NCI-H510A (cell line): ENCODE measurements around the gene PDPR.
"Not testable (repeated sequence)": the region's sequence is repeated elsewhere in the genome, so short reads cannot be mapped to it uniquely, and the experiment has no call there.

ENCODE experiments used
- DNase-seq: peaks from one replicate; lab custom pipeline; 2025; lab: John Stamatoyannopoulos, UW

The PDPR gene

GRCh38 chr16:70128844-70129243, 14.7 kb downstream of the PDPR start:
- DNase-seq = not testable (repeated sequence)

- not testable (repeated sequence) for DNase-seq
Observed at GRCh38 chr16:70135796-70136195, 21.7 kb downstream of the PDPR start.

GRCh38 chr16:70136595-70136994, 22.5 kb downstream of the PDPR start:
- DNase-seq = not testable (repeated sequence)

GRCh38 chr16:70142739-70143138, 28.6 kb downstream of the PDPR start:
- not testable (repeated sequence) for DNase-seq

- DNase-seq = not testable (repeated sequence)
Observed at GRCh38 chr16:70143231-70143895, 29.2 kb downstream of the PDPR start.

- not testable (repeated sequence) for DNase-seq
Observed at GRCh38 chr16:70147853-70148252, 33.7 kb downstream of the PDPR start.

GRCh38 chr16:70148453-70148852, 34.3 kb downstream of the PDPR start:
- DNase-seq = not testable (repeated sequence)

GRCh38 chr16:70149296-70149695, 35.2 kb downstream of the PDPR start:
- DNase-seq = not testable (repeated sequence)

- DNase-seq = peak; percentile 69
Observed at GRCh38 chr16:70151391-70151790, 37.3 kb downstream of the PDPR start.

GRCh38 chr16:70151941-70152509, 37.9 kb downstream of the PDPR start:
- no peak for DNase-seq

- DNase-seq = no peak
Observed at GRCh38 chr16:70152578-70153302, 38.6 kb downstream of the PDPR start.

GRCh38 chr16:70154736-70155135, 40.6 kb downstream of the PDPR start:
- DNase-seq = not testable (repeated sequence)

GRCh38 chr16:70156207-70156978, 42.3 kb downstream of the PDPR start:
- DNase-seq = no peak

- DNase-seq = no peak
Observed at GRCh38 chr16:70157105-70157476, 43.0 kb downstream of the PDPR start.

- DNase-seq = no peak
Observed at GRCh38 chr16:70157477-70158260, 43.5 kb downstream of the PDPR start.

GRCh38 chr16:70158261-70158939, 44.3 kb downstream of the PDPR start:
- DNase-seq = no peak

- no peak for DNase-seq
Observed at GRCh38 chr16:70159355-70160348, 45.5 kb downstream of the PDPR start.

GRCh38 chr16:70160388-70160787, 46.3 kb downstream of the PDPR start:
- DNase-seq = no peak

- DNase-seq = no peak
Observed at GRCh38 chr16:70160821-70161220, 46.7 kb downstream of the PDPR start.

- DNase-seq = no peak
Observed at GRCh38 chr16:70161350-70161749, 47.2 kb downstream of the PDPR start.
